Neural cell (in vitro differentiated cells): ENCODE measurements around the gene MAGI1. TPM values are rescaled to one million over a fixed set of nuclear protein-coding genes. Genes with fewer than 3 reads are reported as not detected.

Source experiments
- H2AFZ ChIP-seq: fragments of 200-600, 300-800 bp; sonication (generic), shearing (Covaris generic); 2 replicates; pipeline ENCODE4 v1.6.0; 2014; ENCODE audit warnings: low read depth, mild to moderate bottlenecking, antibody characterized with exemption, low read length, moderate library complexity
- H3F3A ChIP-seq: fragments of 200-600 bp; shearing (Covaris generic); 2 replicates; pipeline ENCODE4 v1.6.1; 2016; ENCODE audit warnings: mild to moderate bottlenecking, moderate library complexity, mixed read lengths, antibody characterized with exemption, low read length; ENCODE audit not compliant: insufficient read depth, poor library complexity, severe bottlenecking
- H3K27ac ChIP-seq: fragments of 200-600, 300-800 bp; sonication (generic), shearing (Covaris generic); 2 replicates; pipeline ENCODE4 v1.5.1; 2014; ENCODE audit warnings: mild to moderate bottlenecking, low read length, moderate library complexity
- H3K27me3 ChIP-seq: fragments of 300-800, 200-600 bp; sonication (generic), shearing (Covaris generic); 2 replicates; pipeline ENCODE4 v1.6.0; 2014; ENCODE audit warnings: mild to moderate bottlenecking, low read depth, low read length, moderate library complexity; ENCODE audit not compliant: insufficient read depth
- H3K36me3 ChIP-seq: fragments of 300-800, 200-600 bp; sonication (generic), shearing (Covaris generic); 2 replicates; pipeline ENCODE4 v1.5.1; 2014; ENCODE audit warnings: mild to moderate bottlenecking, antibody characterized with exemption, low read length, moderate library complexity; ENCODE audit not compliant: insufficient read depth
- H3K4me2 ChIP-seq: fragments of 300-800, 200-600 bp; sonication (generic), shearing (Covaris generic); 2 replicates; pipeline ENCODE4 v1.6.0; 2014; ENCODE audit warnings: mild to moderate bottlenecking, low read length
- H3K4me3 ChIP-seq: fragments of 300-800, 200-600 bp; sonication (generic), shearing (Covaris generic); 2 replicates; pipeline ENCODE4 v1.5.1; 2014; ENCODE audit warnings: mild to moderate bottlenecking, low read length, moderate library complexity
- H3K79me2 ChIP-seq: fragments of 200-600 bp; shearing (Covaris generic); replicated peaks from 2 replicates; pipeline ENCODE4 v1.6.0; 2014; ENCODE audit warnings: mild to moderate bottlenecking, low read length, moderate library complexity; ENCODE audit not compliant: insufficient read depth
- H3K9ac ChIP-seq: fragments of 300-800, 200-600 bp; sonication (generic), shearing (Covaris generic); 2 replicates; pipeline ENCODE4 v1.6.1; 2016; ENCODE audit warnings: mild to moderate bottlenecking, low read length, mixed read lengths
- H3K9me2 ChIP-seq: fragments of 200-600 bp; shearing (Covaris generic); 2 replicates; pipeline ENCODE4 v1.6.1; 2016; ENCODE audit warnings: mild to moderate bottlenecking, low read length, mixed read lengths; ENCODE audit not compliant: insufficient read depth
- H3K9me3 ChIP-seq: fragments of 200-600, 300-800 bp; sonication (generic), shearing (Covaris generic); 2 replicates; pipeline ENCODE4 v1.6.1; 2016; ENCODE audit warnings: mild to moderate bottlenecking, mixed run types, low read length, moderate library complexity, mixed read lengths
- H4K20me1 ChIP-seq: fragments of 200-600 bp; shearing (Covaris generic); 2 replicates; pipeline ENCODE4 v1.6.1; 2016; ENCODE audit warnings: mild to moderate bottlenecking, mixed run types; ENCODE audit not compliant: insufficient read depth
- CTCF ChIP-seq: fragments of 450-650 bp; IDR thresholded peaks from 2 replicates; pipeline ENCODE4 v1.5.1; 2014; ENCODE audit warnings: antibody characterized with exemption, mild to moderate bottlenecking, moderate library complexity; ENCODE audit not compliant: poor library complexity, severe bottlenecking
- EP300 ChIP-seq: fragments of 450-650 bp; conservative IDR thresholded peaks from 2 replicates; pipeline ENCODE4 v1.6.1; 2014; ENCODE audit warnings: antibody characterized with exemption, mild to moderate bottlenecking, moderate library complexity; ENCODE audit not compliant: poor library complexity, severe bottlenecking
- EZH2 ChIP-seq: fragments of 200-600, 300-800 bp; shearing (Covaris generic), sonication (generic); IDR thresholded peaks from 2 replicates; pipeline ENCODE4 v1.6.1; 2014; ENCODE audit warnings: antibody characterized with exemption, low read length, borderline replicate concordance, mild to moderate bottlenecking; ENCODE audit not compliant: insufficient read depth, poor library complexity, severe bottlenecking
- MXI1 ChIP-seq: fragments of 450-650 bp; conservative IDR thresholded peaks from 2 replicates; pipeline ENCODE4 v1.6.1; 2014; ENCODE audit warnings: antibody characterized with exemption, mild to moderate bottlenecking; ENCODE audit not compliant: poor library complexity, severe bottlenecking
- POLR2AphosphoS5 ChIP-seq: IDR thresholded peaks from 2 replicates; pipeline ENCODE4 v1.6.1; 2012
- RAD21 ChIP-seq: fragments of 450-650 bp; conservative IDR thresholded peaks from 2 replicates; pipeline ENCODE4 v1.6.1; 2014; ENCODE audit warnings: antibody characterized with exemption, mild to moderate bottlenecking, moderate library complexity
- REST ChIP-seq: IDR thresholded peaks from 2 replicates; pipeline ENCODE4 v1.6.1; 2012; ENCODE audit warnings: borderline replicate concordance
- SMC3 ChIP-seq: fragments of 450-650 bp; conservative IDR thresholded peaks from 2 replicates; pipeline ENCODE4 v1.6.1; 2014; ENCODE audit warnings: antibody characterized with exemption, mild to moderate bottlenecking, moderate library complexity; ENCODE audit not compliant: poor library complexity
- TAF1 ChIP-seq: IDR thresholded peaks from 2 replicates; pipeline ENCODE4 v1.6.1; 2012; ENCODE audit warnings: low read depth
- polyA plus RNA-seq: library from polyadenylated mRNA; depleted of rRNA; stranded (reverse); fragments of >200 nt; gene quantifications from 2 replicates; pipeline ENCODE4 v1.2.3, GENCODE V29; 2014

The MAGI1 gene
- polyA plus RNA-seq, 1 donor from 2014 or later, result 44.7 TPM

- no peaks in the 10 kb centered on the region for H3K79me2 ChIP-seq
- H3K9me2 ChIP-seq, result no peaks in the 10 kb centered on the region
- no peaks in the 10 kb centered on the region for H4K20me1 ChIP-seq
- no peaks in the 10 kb centered on the region for H3K36me3 ChIP-seq
- no peak overlapping the region for H3K4me2 ChIP-seq
- no peak overlapping the region for H3K4me3 ChIP-seq
- no peak overlapping the region for H3K9ac ChIP-seq
- H3F3A ChIP-seq, result no peaks in the 10 kb centered on the region
- no peaks in the 10 kb centered on the region for H3K9me3 ChIP-seq
- no peak overlapping the region for H3K27ac ChIP-seq
- H3K27me3 ChIP-seq, result no peaks in the 10 kb centered on the region
- TF ChIP-seq POLR2AphosphoS5 (no peak), RAD21 (no peak), CTCF (no peak), TAF1 (no peak), EZH2 (no peak), EP300 (no peak), SMC3 (no peak), MXI1 (no peak), REST (no peak)
- H2AFZ ChIP-seq, result no peak overlapping the region
Observed at GRCh38 chr3:65406470-65406869, 632.2 kb downstream of the MAGI1 start.

GRCh38 chr3:65402597-65402996, 636.1 kb downstream of the MAGI1 start:
- Histone ChIP-seq H3K9me3 (no peaks in the 10 kb centered on the region), H3K27ac (no peak overlapping the region), H3K4me3 (peak overlapping the region; percentile 58), H3K9ac (no peak overlapping the region), H3K27me3 (no peaks in the 10 kb centered on the region), H4K20me1 (no peaks in the 10 kb centered on the region), H3K9me2 (no peaks in the 10 kb centered on the region), H3K4me2 (no peak overlapping the region), H3F3A (no peaks in the 10 kb centered on the region), H3K36me3 (no peaks in the 10 kb centered on the region), H3K79me2 (no peaks in the 10 kb centered on the region), H2AFZ (no peak overlapping the region)
- TF ChIP-seq EP300, result no peak
- TF ChIP-seq POLR2AphosphoS5, result no peak
- no peak for TF ChIP-seq TAF1
- no peak for TF ChIP-seq EZH2
- no peak for TF ChIP-seq REST
- no peak for TF ChIP-seq RAD21
- TF ChIP-seq SMC3, result no peak
